ENCODE results near the gene MAGEE2. TPM values are rescaled to one million over a fixed set of nuclear protein-coding genes. Genes with fewer than 3 reads are reported as not detected.

MAGEE2 gene
- total RNA-seq (not detected in 2 replicates), polyA plus RNA-seq (not detected in 2 replicates), polyA minus RNA-seq (not detected in 2 replicates)
- not detected for total RNA-seq (2013)

- Histone ChIP-seq H3K4me1 (ENCODE audit: control insufficient read depth in 2 of 2, insufficient read depth in 2 of 2, low read length in 2 of 2) (no peaks in the 10 kb centered on the region), H3K4me2 (replicated peaks; ENCODE audit: low read depth, low read length, poor library complexity, severe bottlenecking) (peak within 1 kb of the TSS; percentile 24), H2AFZ (ENCODE audit: insufficient read depth, low read depth, low read length, poor library complexity, severe bottlenecking) (no peak within 1 kb of the TSS), H4K20me1 (ENCODE audit: control insufficient read depth, insufficient read depth, low read length, poor library complexity, severe bottlenecking) (no peaks in the 10 kb centered on the region), H3K9me3 (ENCODE audit: control extremely low read depth in 1 of 3, control insufficient read depth in 2 of 3, insufficient read depth in 1 of 3, low read length in 2 of 3) (no peaks in the 10 kb centered on the region), H3K79me2 (ENCODE audit: control insufficient read depth, insufficient read depth, low read length) (no peaks in the 10 kb centered on the region), H3K27ac (ENCODE audit: low read length in 2 of 2) (no peak within 1 kb of the TSS), H3K36me3 (replicated peaks in 1 of 2; ENCODE audit: control extremely low read depth in 1 of 2, control insufficient read depth in 1 of 2, extremely low read depth in 1 of 2, insufficient read depth in 2 of 2, low read length in 1 of 2) (no peaks in the 10 kb centered on the region), H3K4me3 (ENCODE audit: control extremely low read depth in 1 of 5, extremely low read depth in 1 of 5, insufficient read depth in 1 of 5, low read depth in 2 of 5, low read length in 4 of 5) (peak within 1 kb of the TSS in 1 of 5 experiments; percentile 29), H3K9ac (ENCODE audit: low read length) (no peak within 1 kb of the TSS), H3K27me3 (replicated peaks in 1 of 4; ENCODE audit: control extremely low read depth in 1 of 4, control insufficient read depth in 3 of 4, insufficient read depth in 4 of 4, low read length in 3 of 4) (no peaks in the 10 kb centered on the region)
- Mint-ChIP-seq H3K4me1 (peaks cover 6% of the 10 kb centered on the region), H3K27ac (no peak within 1 kb of the TSS), H3K4me3 (peak within 1 kb of the TSS; percentile 64), H3K27me3 (peaks cover 13% of the 10 kb centered on the region), H3K9me3 (ENCODE audit: insufficient read depth) (no peaks in the 10 kb centered on the region)
- ChIA-PET CTCF (no interaction called here), POLR2A (no interaction called here)
- intact Hi-C loops (cut with micrococcal nuclease), result no loop called here
- ATAC-seq (ENCODE audit: low read depth) (no peak), DNase-seq (no peak)
- 16% methylated on average over 22 of the region's 36 CpGs for WGBS (ENCODE audit: insufficient coverage)
- TF ChIP-seq EZH2 (IDR thresholded peaks at IDR 0.05; ENCODE audit: borderline replicate concordance, insufficient read depth, low read depth, low read length, poor library complexity, severe bottlenecking) (no peak), CTCF (IDR thresholded peaks at IDR 0.05) (no peak)
Measured at GRCh38 chrX:75784680-75785491, at the start of gene MAGEE2. Gene MAGEE2, minus strand, starts transcription at chrX:75785254. Its CDS starts 203 bp downstream, at chrX:75785051.

GRCh38 chrX:75786290-75786689 lies 1.2 kb upstream of the MAGEE2 start:
- Histone ChIP-seq H3K9me3 (ENCODE audit: control extremely low read depth in 1 of 3, control insufficient read depth in 2 of 3, insufficient read depth in 1 of 3, low read length in 2 of 3) (no peaks in the 10 kb centered on the region), H3K9ac (ENCODE audit: low read length) (no peak overlapping the region), H3K4me2 (replicated peaks; ENCODE audit: low read depth, low read length, poor library complexity, severe bottlenecking) (no peak overlapping the region), H2AFZ (ENCODE audit: insufficient read depth, low read depth, low read length, poor library complexity, severe bottlenecking) (no peak overlapping the region), H4K20me1 (ENCODE audit: control insufficient read depth, insufficient read depth, low read length, poor library complexity, severe bottlenecking) (no peaks in the 10 kb centered on the region), H3K27ac (ENCODE audit: low read length in 2 of 2) (no peak overlapping the region), H3K36me3 (replicated peaks in 1 of 2; ENCODE audit: control extremely low read depth in 1 of 2, control insufficient read depth in 1 of 2, extremely low read depth in 1 of 2, insufficient read depth in 2 of 2, low read length in 1 of 2) (no peaks in the 10 kb centered on the region), H3K79me2 (ENCODE audit: control insufficient read depth, insufficient read depth, low read length) (no peaks in the 10 kb centered on the region), H3K4me3 (ENCODE audit: control extremely low read depth in 1 of 5, extremely low read depth in 1 of 5, insufficient read depth in 1 of 5, low read depth in 2 of 5, low read length in 4 of 5) (no peak overlapping the region), H3K4me1 (ENCODE audit: control insufficient read depth in 2 of 2, insufficient read depth in 2 of 2, low read length in 2 of 2) (no peaks in the 10 kb centered on the region), H3K27me3 (replicated peaks in 1 of 4; ENCODE audit: control extremely low read depth in 1 of 4, control insufficient read depth in 3 of 4, insufficient read depth in 4 of 4, low read length in 3 of 4) (no peaks in the 10 kb centered on the region)
- 80% methylated on average over 1 of the region's 5 CpGs for WGBS (ENCODE audit: insufficient coverage)
- intact Hi-C loops (cut with micrococcal nuclease), result no loop called here
- Mint-ChIP-seq H3K4me3 (no peak overlapping the region), H3K9me3 (ENCODE audit: insufficient read depth) (no peaks in the 10 kb centered on the region), H3K27ac (no peak overlapping the region), H3K4me1 (peaks cover 6% of the 10 kb centered on the region), H3K27me3 (peaks cover 13% of the 10 kb centered on the region)
- TF ChIP-seq EZH2 (IDR thresholded peaks at IDR 0.05; ENCODE audit: borderline replicate concordance, insufficient read depth, low read depth, low read length, poor library complexity, severe bottlenecking), result no peak
- no peak for TF ChIP-seq CTCF (IDR thresholded peaks at IDR 0.05)
- DNase-seq, result no peak
- ChIA-PET CTCF (no interaction called here), POLR2A (no interaction called here)
- no peak for ATAC-seq (ENCODE audit: low read depth)
